HG02852 (cell line): ENCODE results near the gene ZNF607.
A peak's percentile ranks its signal among the peaks of the same experiment; 100 is the strongest.
"Not testable (repeated sequence)": the region's sequence is repeated elsewhere in the genome, so short reads cannot be mapped to it uniquely, and the experiment has no call there.

Source experiments
- ATAC-seq: cut with Tn5 transposase; IDR thresholded peaks from one replicate; pipeline ENCODE4 v1.9.1; 2021; ENCODE audit warnings: mild to moderate bottlenecking, moderate library complexity; ENCODE audit not compliant: unreplicated experiment

Gene ZNF607

DNA sequence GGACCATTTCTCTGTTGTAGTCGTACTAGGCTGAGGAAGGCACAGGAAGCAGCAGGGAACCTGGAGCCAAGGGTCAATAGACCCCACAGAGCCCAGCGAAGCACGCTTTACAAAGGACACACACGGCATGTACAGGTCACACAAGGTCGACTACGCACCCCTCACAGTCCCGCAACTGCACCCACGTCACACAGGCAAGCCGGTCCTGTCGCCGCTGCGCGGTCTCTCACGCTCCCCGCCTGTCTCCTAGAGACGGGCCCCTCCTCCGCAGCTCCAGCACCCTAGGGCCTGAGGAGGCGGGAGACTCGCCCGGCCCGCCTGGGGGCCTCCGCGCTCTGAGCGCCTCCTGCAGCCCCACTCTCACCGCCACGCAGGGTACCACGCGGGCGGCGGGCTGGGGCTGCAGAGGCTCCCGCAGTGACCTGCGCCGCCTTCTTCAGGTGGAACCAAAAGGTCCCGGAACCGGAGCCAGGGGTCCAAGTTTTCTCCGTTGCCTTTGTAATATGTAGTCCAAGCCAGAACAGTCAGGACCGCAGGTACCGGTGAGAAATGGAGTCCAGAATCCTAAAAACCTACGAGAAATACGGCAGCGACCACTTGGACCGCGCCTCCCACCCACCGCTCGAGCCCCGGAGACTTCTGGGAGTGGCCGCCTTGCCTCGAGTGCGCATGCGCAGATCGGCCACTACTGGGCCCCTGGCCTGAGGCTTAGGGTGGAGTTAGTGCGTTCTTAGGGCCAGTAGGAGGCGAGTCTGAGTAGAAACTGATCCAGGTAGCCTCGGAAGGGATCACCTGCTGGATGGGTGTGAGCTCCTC is at the start of gene ZNF607:
Gene ZNF607, minus strand, starts transcription at position 651 of the 816 bp plus-strand sequence. CDS start 8,143 bp downstream, outside the sequence.
- ATAC-seq: peak; percentile 97

DNA sequence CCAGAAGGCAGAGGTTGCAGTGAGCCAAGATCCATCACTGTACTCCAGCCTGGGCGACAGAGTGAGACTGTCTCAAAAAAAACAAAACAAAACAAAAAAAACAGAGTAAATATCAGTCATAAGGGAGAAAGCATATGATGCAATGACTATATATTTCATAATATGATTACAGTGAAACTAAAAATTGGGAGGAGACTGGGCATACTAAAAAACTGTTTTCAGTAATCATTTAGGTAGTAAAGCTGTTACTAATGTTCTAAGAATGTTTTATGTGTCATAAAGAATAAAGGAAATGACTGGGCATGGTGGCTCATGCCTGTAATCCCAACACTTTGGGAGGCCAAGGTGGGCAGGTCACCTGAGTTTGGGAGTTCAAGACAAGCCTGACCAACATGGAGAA is 43.9 kb upstream of the ZNF607 start:
- no peak for ATAC-seq

DNA sequence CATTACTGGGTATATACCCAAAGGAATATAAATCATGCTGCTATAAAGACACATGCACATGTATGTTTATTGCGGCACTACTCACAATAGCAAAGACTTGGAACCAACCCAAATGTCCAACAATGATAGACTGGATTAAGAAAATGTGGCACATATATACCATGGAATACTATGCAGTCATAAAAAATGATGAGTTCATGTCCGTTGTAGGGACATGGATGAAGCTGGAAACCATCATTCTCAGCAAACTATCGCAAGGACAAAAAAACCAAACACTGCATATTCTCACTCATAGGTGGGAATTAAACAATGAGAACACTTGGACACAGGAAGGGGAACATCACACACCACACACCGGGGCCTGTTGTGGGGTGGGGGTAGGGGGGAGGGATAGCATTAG is 38.1 kb upstream of the ZNF607 start:
- ATAC-seq: not testable (repeated sequence)

DNA sequence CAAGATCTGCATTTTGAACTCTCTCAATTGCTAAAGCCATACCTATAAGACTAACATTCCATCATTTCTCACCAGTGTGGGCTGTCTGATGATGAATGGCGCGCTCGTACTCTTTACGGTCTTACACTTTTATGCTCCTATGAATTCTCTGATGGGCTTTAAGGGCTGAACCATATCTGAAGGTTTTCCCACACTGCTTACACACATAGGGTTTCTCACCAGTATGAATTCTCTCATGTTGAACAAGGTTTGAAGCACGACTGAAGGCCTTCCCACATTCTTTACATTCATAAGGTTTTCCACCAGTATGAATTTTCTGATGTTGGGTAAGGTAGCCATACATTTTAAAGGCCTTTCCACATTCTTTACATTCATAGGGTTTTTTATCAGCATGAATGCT is 18.8 kb upstream of the ZNF607 start:
- ATAC-seq: no peak

DNA sequence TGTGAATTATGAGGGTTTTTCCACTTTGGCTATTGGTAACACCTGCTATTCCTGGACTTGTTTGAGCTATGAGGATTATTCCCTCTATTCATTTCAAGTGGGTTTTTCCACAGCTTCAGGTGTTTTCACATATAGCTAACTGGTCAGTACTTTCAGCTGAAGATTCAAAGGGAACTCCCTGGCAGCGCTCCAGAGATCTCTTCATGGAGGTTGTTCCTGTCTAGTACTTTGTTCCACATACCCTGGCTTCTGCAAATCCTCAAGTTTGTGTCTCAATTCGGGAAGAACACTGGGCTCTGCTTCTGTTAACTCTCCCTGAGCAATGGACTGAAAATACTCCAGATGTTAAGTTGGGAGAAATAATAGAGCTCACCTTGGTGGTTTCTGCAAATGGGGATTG is 5.6 kb upstream of the ZNF607 start:
- no peak for ATAC-seq

DNA sequence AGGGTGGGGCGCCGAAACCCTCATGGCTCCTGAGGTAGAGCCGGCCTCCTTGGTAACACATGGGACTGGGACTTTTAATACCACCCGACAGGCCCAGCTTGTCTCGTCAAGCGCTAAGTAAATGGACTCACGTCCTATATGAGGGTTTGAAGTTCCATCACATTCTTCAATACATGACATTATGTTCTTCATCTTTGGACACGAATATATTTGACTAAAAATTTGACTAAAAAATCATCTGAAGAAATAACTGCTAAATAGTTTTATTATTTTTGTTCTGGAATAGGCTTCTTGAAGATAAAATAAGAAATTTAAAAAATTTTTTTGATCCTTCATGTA is 335 bp upstream of the ZNF607 start:
- ATAC-seq: no peak

DNA sequence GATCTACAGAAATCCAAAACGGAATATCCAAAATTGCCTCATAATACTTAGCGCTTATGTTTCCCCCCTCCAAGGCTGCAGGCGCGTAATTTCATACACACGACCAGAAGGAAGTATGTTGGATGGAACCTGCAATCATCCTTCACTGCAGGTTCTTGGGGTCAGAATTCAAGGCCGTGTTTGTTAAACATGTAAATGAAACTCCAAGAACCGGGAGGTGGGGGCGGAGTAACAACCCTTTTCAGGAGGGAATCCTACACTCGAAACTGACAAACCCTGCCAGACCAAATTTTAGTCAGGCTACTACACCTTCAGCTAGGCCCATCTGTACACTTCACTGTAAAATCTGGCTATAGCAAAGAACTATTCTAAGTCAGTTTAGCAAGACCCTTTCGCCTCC is 1.3 kb downstream of the ZNF607 start:
- no peak for ATAC-seq

DNA sequence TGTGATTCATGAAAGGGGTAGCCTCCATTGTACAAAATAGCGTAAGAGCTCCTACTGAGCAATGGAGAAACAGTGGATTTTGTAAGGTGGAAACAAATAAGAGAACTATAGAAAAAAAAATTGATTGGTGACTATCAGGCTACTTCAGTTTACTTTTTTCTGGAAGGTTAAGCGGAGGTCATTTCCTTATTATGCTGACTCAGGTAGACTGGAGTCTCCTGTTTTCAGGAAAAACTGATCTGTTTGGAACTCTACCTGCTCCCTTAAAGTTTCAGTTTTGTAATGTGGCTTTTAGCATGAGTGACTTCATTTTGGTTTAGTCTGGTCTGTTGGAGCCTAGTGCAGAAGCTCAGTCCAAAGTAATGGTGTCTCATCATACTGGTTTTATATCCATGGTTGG is 3.4 kb downstream of the ZNF607 start:
- no peak for ATAC-seq

DNA sequence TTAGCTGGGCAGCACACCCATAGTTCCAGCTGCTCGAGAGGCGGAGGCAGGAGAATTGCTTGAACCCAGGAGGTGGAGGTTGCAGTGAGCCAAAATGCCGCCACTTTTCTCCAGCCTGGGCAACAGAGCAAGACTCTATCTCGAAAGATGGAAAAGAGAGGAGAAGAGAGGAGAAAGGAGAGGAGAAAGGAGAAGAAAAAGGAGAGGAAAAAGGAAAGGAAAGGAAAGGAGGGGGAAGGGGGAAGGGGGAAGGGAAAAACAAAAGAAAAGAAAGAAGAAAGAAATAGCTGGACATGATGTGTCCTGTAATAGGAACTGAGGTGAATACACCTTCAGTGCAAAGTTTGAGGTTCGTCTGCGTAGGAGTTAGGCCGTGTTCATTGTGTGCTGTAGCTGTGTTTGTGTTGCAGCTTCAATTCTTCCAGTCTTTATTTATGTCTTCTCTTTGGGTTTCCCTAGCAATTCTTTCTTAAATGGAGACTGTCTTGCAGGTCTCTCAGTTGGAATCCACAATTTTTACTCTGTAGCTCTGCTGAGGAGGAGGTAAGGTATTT is 13.4 kb downstream of the ZNF607 start:
- ATAC-seq: no peak

DNA sequence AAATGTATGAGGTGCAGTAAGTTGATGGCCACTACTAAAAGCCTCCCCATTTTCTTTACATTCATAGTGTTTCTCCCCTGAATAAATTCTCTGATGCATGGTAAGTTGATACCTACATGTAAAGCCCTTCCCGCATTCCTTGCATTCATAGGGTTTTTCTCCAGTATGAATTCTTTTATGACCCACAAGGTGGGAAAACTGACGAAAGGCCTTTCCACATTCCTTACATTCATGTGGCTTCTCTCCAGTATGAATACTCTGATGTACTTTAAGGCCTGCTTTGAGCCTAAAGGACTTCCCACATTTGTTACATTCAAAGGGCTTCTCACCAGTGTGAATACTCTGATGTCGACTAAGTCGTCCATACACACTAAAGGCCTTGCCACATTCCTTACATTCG is 20.5 kb downstream of the ZNF607 start:
- ATAC-seq: no peak

DNA sequence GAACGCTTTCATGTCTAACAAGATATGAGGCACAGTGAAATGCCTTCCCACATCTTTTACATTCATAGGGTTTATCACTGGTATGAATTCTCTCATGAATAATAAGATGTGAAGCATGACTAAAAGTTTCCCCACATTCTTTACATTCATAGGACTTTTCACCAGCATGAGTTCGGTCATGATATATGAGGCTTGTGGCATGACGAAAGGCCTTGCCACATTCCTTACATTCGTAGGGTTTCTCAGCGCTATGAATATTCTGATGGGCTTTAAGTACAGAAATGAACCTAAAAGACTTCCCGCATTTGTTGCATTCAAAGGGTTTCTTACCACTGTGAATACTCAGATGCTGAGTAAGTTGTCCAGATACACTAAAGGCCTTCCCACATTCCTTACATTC is 21.3 kb downstream of the ZNF607 start:
- no peak for ATAC-seq

DNA sequence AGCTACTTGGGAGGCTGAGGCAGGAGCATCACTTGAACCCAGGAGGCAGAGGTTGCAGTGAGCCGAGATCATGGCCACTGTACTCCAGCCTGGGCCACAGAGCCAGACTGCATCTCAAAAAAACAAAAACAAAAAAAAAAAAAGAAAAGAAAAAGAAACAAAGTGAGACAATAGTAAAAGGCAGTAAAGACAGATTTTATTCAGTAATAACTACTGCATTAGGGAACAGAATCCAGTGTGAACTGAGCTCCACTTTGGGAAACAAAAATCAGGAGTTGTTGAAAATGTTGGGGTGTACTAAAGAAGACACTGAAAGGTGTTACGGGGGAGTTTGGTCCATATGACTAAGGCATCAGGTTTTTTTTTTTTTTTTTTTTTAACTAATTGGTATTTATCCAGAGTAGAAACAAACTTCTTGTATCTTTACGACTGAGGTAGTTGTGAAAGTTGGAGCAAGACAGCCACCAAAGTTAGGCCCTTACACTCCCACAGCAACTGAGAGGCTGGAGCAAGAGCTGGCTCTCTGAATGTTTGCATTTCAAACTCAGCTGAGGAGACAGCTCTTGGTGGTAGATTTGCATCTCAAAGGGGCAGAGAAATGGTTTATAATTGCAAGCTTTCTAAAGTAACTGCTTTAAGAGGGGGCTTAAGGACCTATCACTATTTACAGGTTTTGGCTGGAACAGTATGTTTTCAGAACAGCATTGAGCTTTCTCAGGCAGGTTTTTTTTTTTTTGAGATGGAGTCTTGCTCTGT is 24.2 kb downstream of the ZNF607 start:
- ATAC-seq: no peak

DNA sequence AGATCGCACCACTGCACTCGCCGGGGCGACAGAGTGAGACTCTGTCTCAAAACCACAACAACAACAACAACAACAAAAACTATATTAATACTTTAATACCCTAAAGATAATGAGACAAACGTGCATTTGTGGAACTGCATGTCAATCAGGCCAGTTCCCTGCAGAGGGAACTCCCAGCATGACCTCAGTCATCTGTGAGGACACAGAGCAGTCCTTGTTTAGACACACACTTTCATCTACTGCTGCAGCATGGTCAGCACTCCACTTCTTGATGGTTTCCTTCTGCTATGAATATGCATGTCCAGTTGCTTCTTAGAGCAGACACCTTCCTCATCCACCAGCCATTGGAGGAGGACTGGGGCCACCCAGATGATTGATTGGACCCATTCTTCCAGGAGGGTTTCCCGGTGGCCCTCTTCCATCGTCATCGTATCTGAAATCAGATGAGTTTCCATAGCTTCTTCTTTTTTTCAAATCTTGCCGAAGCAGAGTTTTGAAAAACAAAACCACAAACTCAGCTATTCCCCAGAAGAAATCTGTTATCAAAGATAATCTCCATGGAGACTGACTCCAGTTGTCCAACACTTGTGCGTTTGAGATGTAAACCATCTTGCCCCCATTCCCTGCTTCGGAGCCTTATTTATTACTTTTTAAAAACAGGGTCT is 26.5 kb downstream of the ZNF607 start:
- no peak for ATAC-seq

DNA sequence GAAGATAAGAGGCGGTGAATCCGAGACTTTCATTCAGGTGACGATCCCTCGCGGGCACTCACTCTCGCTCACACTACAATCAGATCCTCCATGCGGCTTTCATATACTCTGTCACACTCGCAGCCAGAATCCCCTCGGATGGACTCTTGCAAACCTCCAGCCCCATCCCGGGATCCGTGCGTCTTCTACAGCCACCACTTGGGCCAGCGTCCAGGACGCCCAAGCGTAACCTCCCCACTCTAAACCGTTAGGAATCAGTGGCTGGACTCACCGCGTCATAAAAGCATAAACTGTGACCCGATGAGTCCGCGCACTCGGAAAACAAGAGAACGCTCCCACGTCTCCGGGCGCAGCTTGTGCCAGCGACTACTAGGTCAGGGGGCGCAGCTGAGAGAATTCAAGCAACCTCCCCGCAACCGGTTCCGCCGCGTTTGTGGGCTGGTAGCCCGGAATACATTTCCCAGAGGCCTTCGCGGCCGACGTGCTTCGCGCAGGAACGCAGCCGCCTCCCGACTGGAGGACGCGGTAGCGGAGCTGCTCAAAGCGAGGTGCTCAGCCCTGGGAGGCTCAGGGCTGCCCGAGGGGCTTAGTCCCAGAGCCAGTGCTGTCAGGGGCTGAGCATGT is 27.6 kb downstream of the ZNF607 start:
- ATAC-seq: no peak

DNA sequence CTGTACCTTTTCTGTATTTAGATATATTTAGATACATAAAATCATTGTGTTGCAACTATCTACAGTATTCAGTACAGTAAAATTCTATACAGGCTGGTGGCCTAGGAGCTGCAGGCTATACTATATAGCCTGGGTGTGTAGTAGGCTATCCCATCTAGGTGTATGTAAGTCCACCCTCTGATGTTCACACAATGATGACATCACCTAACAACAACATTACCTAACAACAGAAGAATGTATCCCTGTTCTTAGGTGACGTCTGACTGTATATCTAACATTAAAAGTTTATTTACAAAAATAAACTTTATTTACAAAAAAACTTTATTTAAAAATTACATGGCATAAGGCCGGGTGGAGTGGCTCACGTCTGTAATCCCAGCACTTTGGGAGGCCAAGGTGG is 36.0 kb downstream of the ZNF607 start:
- ATAC-seq: no peak

DNA sequence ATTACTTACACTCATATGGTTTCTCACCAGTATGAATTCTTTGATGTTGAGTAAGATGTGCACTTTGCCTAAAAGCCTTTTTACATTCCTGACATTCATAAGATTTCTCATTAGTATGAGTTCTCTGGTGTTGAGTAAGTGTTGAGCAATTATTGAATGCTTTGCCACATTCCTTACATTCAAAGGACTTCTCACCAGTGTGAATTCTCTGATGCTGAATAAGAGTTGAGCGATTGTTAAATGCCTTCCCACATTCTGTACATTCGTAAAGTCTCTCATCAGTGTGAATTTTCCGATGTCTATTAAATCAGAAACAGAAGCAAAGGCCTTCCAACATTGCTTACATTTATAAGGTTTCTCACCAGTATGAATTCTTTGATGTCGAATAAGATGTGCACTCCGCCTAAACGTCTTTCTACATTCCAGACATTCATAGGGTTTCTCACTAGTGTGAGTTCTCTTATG is 50.1 kb downstream of the ZNF607 start:
- no peak for ATAC-seq

DNA sequence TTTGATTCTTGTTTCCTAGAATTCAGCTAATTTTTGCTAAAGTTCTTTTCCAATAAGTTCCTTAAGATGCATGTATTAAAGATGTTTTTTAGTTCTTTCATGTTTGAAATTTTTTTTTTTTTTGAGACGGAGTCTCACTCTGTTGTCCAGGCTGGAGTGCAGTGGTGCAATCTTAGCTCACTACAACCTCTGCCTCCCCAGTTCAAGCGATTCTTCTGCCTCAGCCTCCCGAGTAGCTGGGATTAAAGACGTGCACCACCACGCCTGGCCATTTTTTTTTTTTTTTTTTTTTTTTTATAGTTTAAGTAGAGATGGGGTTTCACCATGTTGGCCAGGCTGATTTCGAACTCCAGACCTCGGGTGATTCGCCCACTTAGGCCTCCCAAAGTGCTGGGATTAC is 62.4 kb downstream of the ZNF607 start:
- ATAC-seq: not testable (repeated sequence)

DNA sequence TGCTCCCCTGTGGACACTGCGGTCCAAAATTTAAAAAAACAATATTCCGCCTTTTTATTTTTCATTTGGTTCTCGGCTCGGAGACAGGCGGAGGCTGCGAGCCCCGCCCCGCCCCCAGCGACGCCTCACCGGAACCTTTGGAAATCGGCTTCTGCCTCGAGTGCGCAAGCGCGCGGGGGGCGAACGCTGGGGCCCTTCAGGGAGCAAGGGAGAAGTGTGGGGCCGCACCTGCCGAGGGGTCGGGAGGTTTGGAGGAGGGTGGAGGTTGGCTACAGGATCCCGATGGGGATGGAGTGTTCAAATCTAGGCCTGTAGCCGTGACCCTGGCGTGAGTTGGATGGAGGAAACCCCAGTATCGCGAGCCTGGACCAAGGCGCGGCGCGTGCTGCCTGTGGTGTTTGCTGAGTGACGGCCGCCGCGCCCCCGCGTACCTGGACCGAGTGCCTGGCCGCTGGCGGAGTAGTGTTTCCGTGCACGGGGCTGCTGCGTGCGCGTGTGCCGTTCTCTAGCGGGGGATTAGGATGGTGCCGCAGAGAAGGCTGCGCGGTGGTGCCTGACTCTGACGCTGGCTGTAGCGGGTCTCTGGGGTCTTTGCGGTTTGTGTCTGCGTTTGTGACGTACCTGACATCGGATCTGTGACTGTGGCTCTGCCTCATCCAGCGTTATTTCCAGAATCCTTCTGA is 63.7 kb downstream of the ZNF607 start:
- ATAC-seq: peak; percentile 66

DNA sequence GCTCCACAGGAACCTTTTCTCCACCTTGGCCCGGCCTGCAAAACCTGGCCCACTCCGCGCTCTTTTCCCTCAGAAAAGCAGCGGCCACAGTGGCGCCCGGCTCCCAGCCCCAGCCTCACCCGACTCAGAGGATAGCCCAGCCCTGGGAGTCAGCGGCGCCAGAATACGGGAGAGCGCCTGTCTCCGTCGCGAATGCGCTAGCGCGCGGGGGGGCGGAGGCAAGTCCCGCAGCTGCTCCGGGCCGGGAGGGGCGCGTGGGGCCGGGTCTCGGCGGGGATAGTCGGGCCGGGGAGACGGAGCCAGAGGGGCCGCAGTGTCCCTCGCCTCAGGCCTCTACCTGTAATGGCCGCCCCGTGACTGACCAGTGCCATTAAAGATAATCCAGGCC is 64.3 kb downstream of the ZNF607 start, which contains the start of gene ZFP30:
Gene ZFP30, minus strand, starts transcription at position 165 of the 388 bp plus-strand sequence. CDS start 7,643 bp downstream, outside the sequence.
- ATAC-seq: peak; percentile 71

DNA sequence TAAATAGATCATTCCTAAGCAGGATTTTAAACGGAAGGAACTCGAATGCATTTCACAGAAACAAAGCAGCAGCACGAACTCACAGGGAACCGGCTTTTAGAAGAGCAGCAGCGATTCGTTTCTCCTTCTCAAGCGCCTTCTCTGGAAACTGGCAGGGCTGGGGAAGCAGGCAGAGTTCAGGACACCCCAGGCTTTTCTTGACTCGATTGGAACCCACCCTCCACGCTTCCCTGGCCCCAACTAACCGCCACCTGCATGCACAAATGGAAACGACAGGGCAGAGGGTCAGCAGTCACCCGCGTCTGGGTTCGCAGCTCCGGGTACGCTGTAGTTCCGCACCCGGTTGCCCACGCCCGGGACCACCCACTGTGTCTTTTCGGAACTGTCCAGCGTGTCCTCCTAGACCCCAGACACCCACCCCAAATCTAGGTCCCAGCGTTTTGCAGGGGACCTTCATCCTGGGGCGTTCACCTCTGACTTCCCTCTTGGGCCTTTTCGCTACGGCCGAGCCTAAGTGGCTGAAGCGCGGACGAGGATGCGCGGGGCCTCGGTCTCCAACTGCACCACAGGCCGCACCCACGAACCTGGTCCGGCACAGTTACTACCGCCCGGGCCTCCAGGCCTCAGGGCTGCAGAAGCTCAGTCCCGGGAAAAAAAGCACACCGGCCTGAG is 64.8 kb downstream of the ZNF607 start:
- peak; percentile 41 for ATAC-seq
